GM18511 (cell line): ENCODE measurements around the gene EXTL1.

Experiments
- ATAC-seq: cut with Tn5 transposase; IDR thresholded peaks from one replicate; pipeline ENCODE4 v1.9.1; 2021; ENCODE audit warnings: mild to moderate bottlenecking, moderate library complexity; ENCODE audit not compliant: unreplicated experiment

Gene EXTL1

GRCh38 chr1:26066857-26067256, 45.3 kb downstream of the EXTL1 start:
- ATAC-seq: no peak

GRCh38 chr1:26067432-26067911, 45.9 kb downstream of the EXTL1 start, which contains the start of gene TRIM63:
TRIM63 (minus strand) TSS chr1:26067630; CDS start chr1:26067494, 136 bp downstream.
- ATAC-seq: no peak

- no peak for ATAC-seq
Measured at GRCh38 chr1:26069941-26070295, 48.3 kb downstream of the EXTL1 start.

GRCh38 chr1:26070296-26070962, 48.9 kb downstream of the EXTL1 start:
- ATAC-seq: no peak

GRCh38 chr1:26070963-26071342, 49.4 kb downstream of the EXTL1 start:
- no peak for ATAC-seq

- ATAC-seq: no peak
Measured at GRCh38 chr1:26072305-26072704, 50.7 kb downstream of the EXTL1 start.

- no peak for ATAC-seq
Measured at GRCh38 chr1:26075421-26076144, 54.0 kb downstream of the EXTL1 start.

- ATAC-seq: no peak
Measured at GRCh38 chr1:26077524-26077923, 55.9 kb downstream of the EXTL1 start.

GRCh38 chr1:26078286-26079177, 57.0 kb downstream of the EXTL1 start:
- no peak for ATAC-seq

GRCh38 chr1:26079178-26079563, 57.6 kb downstream of the EXTL1 start:
- no peak for ATAC-seq

GRCh38 chr1:26079960-26080814, 58.6 kb downstream of the EXTL1 start:
- ATAC-seq: no peak

GRCh38 chr1:26081267-26082019, 59.9 kb downstream of the EXTL1 start:
- ATAC-seq: no peak

GRCh38 chr1:26082020-26082350, 60.4 kb downstream of the EXTL1 start:
- ATAC-seq: no peak

- ATAC-seq: no peak
Measured at GRCh38 chr1:26083208-26083607, 61.6 kb downstream of the EXTL1 start.

- no peak for ATAC-seq
Measured at GRCh38 chr1:26084091-26084561, 62.6 kb downstream of the EXTL1 start.

GRCh38 chr1:26084844-26085243, 63.3 kb downstream of the EXTL1 start:
- ATAC-seq: no peak
